Activated CD8-positive, alpha-beta T cell treated with anti-CD3 and anti-CD28 coated beads, Interleukin-2, amount 10 ng/mL, durations not matched to agents 7 days and 5 days (primary cell): ENCODE data around the gene DPH2. TPM values are rescaled to one million over a fixed set of nuclear protein-coding genes. Genes with fewer than 3 reads are reported as not detected.

Source experiments
- ATAC-seq: fragments of 150-1000 bp; cut with Tn5 transposase; one replicate; pipeline ENCODE4 v1.10.0; 2021; ENCODE audit warnings: moderate library complexity
- CTCF ChIA-PET: fragments of 350-600 bp; sonication (Branson Sonifier 250); formaldehyde crosslinking; loops from one replicate; lab custom pipeline; 2021; ENCODE audit warnings: antibody characterized with exemption; lab: Charles Lee
- POLR2A ChIA-PET: fragments of 350-600 bp; sonication (Branson Sonifier 250); formaldehyde crosslinking; loops from one replicate; lab custom pipeline; 2021; ENCODE audit warnings: antibody characterized with exemption; lab: Charles Lee
- DNase-seq: peaks from one replicate; pipeline ENCODE4 v3.0.0-alpha.2; 2020
- H3K27ac Mint-ChIP-seq: one replicate; pipeline ENCODE4 v1.8.0; 2021; ENCODE audit warnings: mild to moderate bottlenecking, mixed read lengths
- H3K27me3 Mint-ChIP-seq: one replicate; pipeline ENCODE4 v1.8.0; 2021; ENCODE audit warnings: low read depth, mixed read lengths
- H3K36me3 Mint-ChIP-seq: one replicate; pipeline ENCODE4 v1.8.0; 2021; ENCODE audit warnings: low read depth, mixed read lengths
- H3K4me1 Mint-ChIP-seq: one replicate; pipeline ENCODE4 v1.8.0; 2021; ENCODE audit warnings: low read depth, mixed read lengths
- H3K4me3 Mint-ChIP-seq: one replicate; pipeline ENCODE4 v1.8.0; 2021; ENCODE audit warnings: mild to moderate bottlenecking, mixed read lengths
- H3K9me3 Mint-ChIP-seq: one replicate; pipeline ENCODE4 v1.8.0; 2022; ENCODE audit warnings: mixed read lengths; ENCODE audit not compliant: insufficient read depth
- total RNA-seq, 2 experiments: library from RNA; stranded (reverse); gene quantifications; one replicate each; pipeline ENCODE4 v1.2.3, GENCODE V29; 2021

DPH2 gene
- total RNA-seq, 2 experiments from 2014 or later = 32.4 to 32.9 TPM

- ATAC-seq = no peak
- ChIA-PET POLR2A (interaction anchor here (1.3 kb wide), 1 partner anchor 9 kb away, joined by 3 read pairs; the partner anchor contains the start of gene IPO13), CTCF (interaction anchor here (1.0 to 3.6 kb wide), 3 partner anchors 10 to 193 kb away, joined by 3 to 16 read pairs (median 9); partner anchors contain the start of genes ARTN and IPO13)
- H3K4me3 Mint-ChIP-seq = no peak overlapping the region
- H3K27ac Mint-ChIP-seq = no peak overlapping the region
- H3K9me3 Mint-ChIP-seq = no peaks in the 10 kb centered on the region
- no peak for DNase-seq
- no peaks in the 10 kb centered on the region for H3K27me3 Mint-ChIP-seq
- no peaks in the 10 kb centered on the region for H3K4me1 Mint-ChIP-seq
- H3K36me3 Mint-ChIP-seq = peaks cover 10% of the 10 kb centered on the region
Observed at GRCh38 chr1:43956234-43956633, 13.6 kb upstream of the DPH2 start.

- peaks cover 15% of the 10 kb centered on the region for H3K36me3 Mint-ChIP-seq
- no peak overlapping the region for H3K4me3 Mint-ChIP-seq
- no peaks in the 10 kb centered on the region for H3K9me3 Mint-ChIP-seq
- DNase-seq (no peak), ATAC-seq (no peak)
- POLR2A ChIA-PET = interaction anchor here (1.3 kb wide), 1 partner anchor 10 kb away, joined by 3 read pairs; the partner anchor contains the start of gene IPO13
- CTCF ChIA-PET = interaction anchor here (1.2 to 3.6 kb wide), 2 partner anchors 23 to 194 kb away, joined by 5 to 16 read pairs; partner anchors contain the start of gene ARTN
- peaks cover 4% of the 10 kb centered on the region for H3K4me1 Mint-ChIP-seq
- no peak overlapping the region for H3K27ac Mint-ChIP-seq
- H3K27me3 Mint-ChIP-seq = no peaks in the 10 kb centered on the region
Observed at GRCh38 chr1:43957407-43958040, 12.3 kb upstream of the DPH2 start.

- Mint-ChIP-seq H3K4me1 (peaks cover 14% of the 10 kb centered on the region), H3K4me3 (no peak overlapping the region), H3K27me3 (no peaks in the 10 kb centered on the region), H3K36me3 (peaks cover 15% of the 10 kb centered on the region), H3K9me3 (no peaks in the 10 kb centered on the region), H3K27ac (no peak overlapping the region)
- no peak for DNase-seq
- ChIA-PET CTCF (interaction anchor here (1.2 to 1.7 kb wide), 2 partner anchors 11 to 195 kb away, joined by 5 read pairs; partner anchors contain the start of gene IPO13), POLR2A (no interaction called here)
- no peak for ATAC-seq
Observed at GRCh38 chr1:43958351-43959255, 11.2 kb upstream of the DPH2 start.

- H3K36me3 Mint-ChIP-seq = peaks cover 15% of the 10 kb centered on the region
- ChIA-PET POLR2A (no interaction called here), CTCF (no interaction called here)
- no peaks in the 10 kb centered on the region for H3K9me3 Mint-ChIP-seq
- no peak overlapping the region for H3K27ac Mint-ChIP-seq
- no peaks in the 10 kb centered on the region for H3K27me3 Mint-ChIP-seq
- ATAC-seq = no peak
- DNase-seq = no peak
- H3K4me3 Mint-ChIP-seq = no peak overlapping the region
- H3K4me1 Mint-ChIP-seq = peaks cover 14% of the 10 kb centered on the region
Observed at GRCh38 chr1:43960798-43961197, 9.0 kb upstream of the DPH2 start.

GRCh38 chr1:43961692-43962091, 8.1 kb upstream of the DPH2 start:
- ChIA-PET CTCF (interaction anchor here (1.9 kb wide), 1 partner anchor 27 kb away, joined by 8 read pairs; the partner anchor contains the start of gene ARTN), POLR2A (no interaction called here)
- Mint-ChIP-seq H3K36me3 (peaks cover 15% of the 10 kb centered on the region), H3K4me3 (no peak overlapping the region), H3K27me3 (no peaks in the 10 kb centered on the region), H3K27ac (no peak overlapping the region), H3K9me3 (no peaks in the 10 kb centered on the region), H3K4me1 (peaks cover 14% of the 10 kb centered on the region)
- ATAC-seq (no peak), DNase-seq (no peak)

GRCh38 chr1:43962324-43962723, 7.5 kb upstream of the DPH2 start:
- ATAC-seq (no peak), DNase-seq (no peak)
- Mint-ChIP-seq H3K4me1 (peaks cover 14% of the 10 kb centered on the region), H3K27ac (peak overlapping the region; percentile 2), H3K36me3 (peaks cover 13% of the 10 kb centered on the region), H3K9me3 (no peaks in the 10 kb centered on the region), H3K4me3 (no peak overlapping the region), H3K27me3 (no peaks in the 10 kb centered on the region)
- POLR2A ChIA-PET = no interaction called here
- CTCF ChIA-PET = interaction anchor here (1.9 kb wide), 1 partner anchor 28 kb away, joined by 8 read pairs; the partner anchor contains the start of gene ARTN

- Mint-ChIP-seq H3K9me3 (no peaks in the 10 kb centered on the region), H3K4me3 (no peak overlapping the region), H3K27me3 (no peaks in the 10 kb centered on the region), H3K4me1 (peaks cover 14% of the 10 kb centered on the region), H3K27ac (no peak overlapping the region), H3K36me3 (peaks cover 14% of the 10 kb centered on the region)
- POLR2A ChIA-PET = no interaction called here
- ATAC-seq (no peak), DNase-seq (no peak)
- CTCF ChIA-PET = interaction anchor here (1.9 kb wide), 1 partner anchor 28 kb away, joined by 8 read pairs; the partner anchor contains the start of gene ARTN
Observed at GRCh38 chr1:43963006-43963405, 6.8 kb upstream of the DPH2 start.

- peaks cover 14% of the 10 kb centered on the region for H3K4me1 Mint-ChIP-seq
- POLR2A ChIA-PET = interaction anchor here (0.7 kb wide), 1 partner anchor 423 kb away, joined by 3 read pairs; no protein-coding TSS in a partner anchor
- no peaks in the 10 kb centered on the region for H3K27me3 Mint-ChIP-seq
- H3K27ac Mint-ChIP-seq = no peak overlapping the region
- peaks cover 13% of the 10 kb centered on the region for H3K36me3 Mint-ChIP-seq
- CTCF ChIA-PET = interaction anchor here (1.9 kb wide), 1 partner anchor 29 kb away, joined by 8 read pairs; the partner anchor contains the start of gene ARTN
- no peak overlapping the region for H3K4me3 Mint-ChIP-seq
- DNase-seq = no peak
- ATAC-seq = no peak
- no peaks in the 10 kb centered on the region for H3K9me3 Mint-ChIP-seq
Observed at GRCh38 chr1:43963890-43964289, 5.9 kb upstream of the DPH2 start.

- DNase-seq (no peak), ATAC-seq (no peak)
- ChIA-PET POLR2A (no interaction called here), CTCF (interaction anchor here (0.7 kb wide), 1 partner anchor 13 kb away, joined by 4 read pairs; no protein-coding TSS in a partner anchor)
- H3K27me3 Mint-ChIP-seq = no peaks in the 10 kb centered on the region
- H3K27ac Mint-ChIP-seq = no peak overlapping the region
- peaks cover 25% of the 10 kb centered on the region for H3K4me1 Mint-ChIP-seq
- H3K36me3 Mint-ChIP-seq = peaks cover 10% of the 10 kb centered on the region
- H3K9me3 Mint-ChIP-seq = no peaks in the 10 kb centered on the region
- H3K4me3 Mint-ChIP-seq = no peak overlapping the region
Observed at GRCh38 chr1:43965316-43965715, 4.5 kb upstream of the DPH2 start.

GRCh38 chr1:43968348-43968948, 1.4 kb upstream of the DPH2 start:
- ChIA-PET POLR2A (no interaction called here), CTCF (interaction anchor here (1.0 to 1.8 kb wide), 2 partner anchors 34 to 80 kb away, joined by 4 read pairs; no protein-coding TSS in a partner anchor)
- H3K4me3 Mint-ChIP-seq = no peak overlapping the region
- H3K27ac Mint-ChIP-seq = no peak overlapping the region
- ATAC-seq = no peak
- no peaks in the 10 kb centered on the region for H3K27me3 Mint-ChIP-seq
- DNase-seq = peak; percentile 67
- H3K36me3 Mint-ChIP-seq = peaks cover 19% of the 10 kb centered on the region
- H3K9me3 Mint-ChIP-seq = no peaks in the 10 kb centered on the region
- H3K4me1 Mint-ChIP-seq = peaks cover 23% of the 10 kb centered on the region

GRCh38 chr1:43969416-43969745, 429 bp upstream of the DPH2 start:
- ATAC-seq (no peak), DNase-seq (no peak)
- CTCF ChIA-PET = interaction anchor here (0.9 to 1.6 kb wide), 4 partner anchors 20 to 206 kb away, joined by 3 to 4 read pairs (median 4); no protein-coding TSS in a partner anchor
- H3K27me3 Mint-ChIP-seq = no peaks in the 10 kb centered on the region
- peak overlapping the region; percentile 86 for H3K27ac Mint-ChIP-seq
- no peaks in the 10 kb centered on the region for H3K9me3 Mint-ChIP-seq
- H3K4me3 Mint-ChIP-seq = peak overlapping the region; percentile 97
- H3K4me1 Mint-ChIP-seq = peaks cover 32% of the 10 kb centered on the region
- H3K36me3 Mint-ChIP-seq = peaks cover 23% of the 10 kb centered on the region
- POLR2A ChIA-PET = interaction anchor here (0.7 to 1.8 kb wide), 2 partner anchors 22 to 23 kb away, joined by 3 to 6 read pairs; partner anchors contain the start of gene IPO13
